Adrenal gland (tissue), 5 donors: ENCODE measurements around the gene DHRS2.
"Not testable (repeated sequence)": the region's sequence is repeated elsewhere in the genome, so short reads cannot be mapped to it uniquely, and the experiment has no call there.

ENCODE experiments used
- CTCF ChIP-seq, 6 experiments: fragments of 450-650 bp in 4 of 6; fragments of 200-600 bp in 2 of 6; sonication (generic) in 1 of 6; IDR thresholded peaks; 1 replicate in 5 of 6; 2 replicates in 1 of 6; pipeline versions ENCODE4 v1.5.1 to v1.8.0; 2016 to 2021; ENCODE audit warnings: antibody characterized with exemption in 6 of 6, mild to moderate bottlenecking in 2 of 6, moderate library complexity in 1 of 6
- POLR2A ChIP-seq, 2 donors: fragments of 450-650 bp; IDR thresholded peaks; one replicate each; pipeline ENCODE4 v1.6.1; 2017; ENCODE audit warnings: antibody characterized with exemption in 2 of 2, mild to moderate bottlenecking in 2 of 2, moderate library complexity in 1 of 2
- donor health status: DM: no; HTN: no; CAD: no.

GRCh38 chr14:23594191-23594590 lies 42.0 kb upstream of the DHRS2 start:
- TF ChIP-seq POLR2A, CTCF (IDR thresholded peaks at IDR 0.05): not testable (repeated sequence)
